HG03060 (cell line): ENCODE measurements around the gene MAP7.

Experiments
- ATAC-seq: cut with Tn5 transposase; IDR thresholded peaks from one replicate; pipeline ENCODE4 v1.9.1; 2021; ENCODE audit warnings: low read depth, moderate number of reproducible peaks; ENCODE audit not compliant: unreplicated experiment

MAP7 gene

GRCh38 chr6:136566007-136566487 is 15.8 kb upstream of the MAP7 start:
- ATAC-seq = no peak

GRCh38 chr6:136564180-136564579 is 14.0 kb upstream of the MAP7 start:
- ATAC-seq = no peak

- no peak for ATAC-seq
These were observed 13.3 kb upstream of the MAP7 start for GRCh38 chr6:136563386-136564152.

- ATAC-seq = no peak
These were observed 12.0 kb upstream of the MAP7 start for GRCh38 chr6:136562211-136562610.

GRCh38 chr6:136553166-136553787 is 3.1 kb upstream of the MAP7 start:
- no peak for ATAC-seq

- ATAC-seq = no peak
These were observed 1.8 kb upstream of the MAP7 start for GRCh38 chr6:136552054-136552453.

GRCh38 chr6:136551103-136551502 is 881 bp upstream of the MAP7 start:
- no peak for ATAC-seq

- ATAC-seq = no peak
These were observed 235 bp downstream of the MAP7 start for GRCh38 chr6:136550045-136550329.

- ATAC-seq = no peak
These were observed 750 bp downstream of the MAP7 start for GRCh38 chr6:136549300-136550044.

- ATAC-seq = no peak
These were observed 1.5 kb downstream of the MAP7 start for GRCh38 chr6:136548582-136549299.

- ATAC-seq = no peak
These were observed 2.4 kb downstream of the MAP7 start for GRCh38 chr6:136547871-136548270.

- ATAC-seq = no peak
These were observed 2.9 kb downstream of the MAP7 start for GRCh38 chr6:136547336-136547735.

GRCh38 chr6:136546331-136546730 is 3.9 kb downstream of the MAP7 start:
- ATAC-seq = no peak

- no peak for ATAC-seq
These were observed 5.9 kb downstream of the MAP7 start for GRCh38 chr6:136544326-136544725.

GRCh38 chr6:136541395-136541794 is 8.8 kb downstream of the MAP7 start:
- no peak for ATAC-seq

- no peak for ATAC-seq
These were observed 10.1 kb downstream of the MAP7 start for GRCh38 chr6:136539967-136540652.

- ATAC-seq = no peak
These were observed 11.4 kb downstream of the MAP7 start for GRCh38 chr6:136538836-136539235.

GRCh38 chr6:136535880-136536650 is 14.2 kb downstream of the MAP7 start:
- no peak for ATAC-seq

- ATAC-seq = no peak
These were observed 15.0 kb downstream of the MAP7 start for GRCh38 chr6:136535017-136535765.
